Fibroblast of gingiva (primary cell): ENCODE results near the gene B4GALT7.
"Not testable (repeated sequence)": the region's sequence is repeated elsewhere in the genome, so short reads cannot be mapped to it uniquely, and the experiment has no call there.

Experiments
- DNase-seq: peaks from one replicate; pipeline ENCODE4 v3.0.0-alpha.2; 2011; ENCODE audit warnings: low read depth

B4GALT7 gene

GRCh38 chr5:177609076-177610059 is 9.4 kb downstream of the B4GALT7 start:
- no peak for DNase-seq

GRCh38 chr5:177610131-177610769 is 10.3 kb downstream of the B4GALT7 start:
- no peak for DNase-seq

- no peak for DNase-seq
These were observed 11.0 kb downstream of the B4GALT7 start for GRCh38 chr5:177610770-177611445.

- no peak for DNase-seq
These were observed 11.7 kb downstream of the B4GALT7 start for GRCh38 chr5:177611446-177612214.

GRCh38 chr5:177612215-177612673 is 12.3 kb downstream of the B4GALT7 start:
- DNase-seq, result no peak

- DNase-seq, result no peak
These were observed 20.6 kb downstream of the B4GALT7 start for GRCh38 chr5:177620560-177620959.

GRCh38 chr5:177624172-177624571 is 24.2 kb downstream of the B4GALT7 start:
- DNase-seq, result not testable (repeated sequence)

- DNase-seq, result not testable (repeated sequence)
These were observed 30.3 kb downstream of the B4GALT7 start for GRCh38 chr5:177630186-177630585.

- DNase-seq, result not testable (repeated sequence)
These were observed 35.0 kb downstream of the B4GALT7 start for GRCh38 chr5:177634912-177635311.

GRCh38 chr5:177645462-177645861 is 45.5 kb downstream of the B4GALT7 start:
- DNase-seq, result not testable (repeated sequence)

- not testable (repeated sequence) for DNase-seq
These were observed 51.3 kb downstream of the B4GALT7 start for GRCh38 chr5:177651235-177651634.

- DNase-seq, result not testable (repeated sequence)
These were observed 57.9 kb downstream of the B4GALT7 start for GRCh38 chr5:177657846-177658245.

GRCh38 chr5:177658542-177658941 is 58.6 kb downstream of the B4GALT7 start:
- not testable (repeated sequence) for DNase-seq
